HepG2 (cell line): ENCODE data around the gene TMEM9B. TPM values are rescaled to one million over a fixed set of nuclear protein-coding genes. Genes with fewer than 3 reads are reported as not detected.

Source experiments
- CENPT ChIP-seq: sonication (generic); formaldehyde crosslinking; IDR thresholded peaks from 2 replicates; pipeline ENCODE4 v1.8.0; 2022; ENCODE audit warnings: low read depth, mild to moderate bottlenecking, moderate library complexity, missing genetic modification reagents
- PITX1 ChIP-seq: sonication (generic); formaldehyde crosslinking; IDR thresholded peaks from 2 replicates; pipeline ENCODE4 v1.5.1; 2020; ENCODE audit warnings: mild to moderate bottlenecking, missing genetic modification reagents
- SOX6 ChIP-seq, 2 experiments: fragments of 450-650 bp in 1 of 2; sonication (generic) in 1 of 2; formaldehyde crosslinking in 1 of 2; IDR thresholded peaks; 2 replicates each; pipeline versions ENCODE4 v1.4.0 to v1.6.1; 2017 to 2020; ENCODE audit warnings: antibody characterized with exemption in 1 of 2, mild to moderate bottlenecking in 1 of 2, missing genetic modification reagents in 1 of 2
- SRSF4 ChIP-seq: fragments of 200-400 bp; formaldehyde crosslinking; IDR thresholded peaks from one replicate; pipeline ENCODE4 v1.6.1; 2018; ENCODE audit warnings: mild to moderate bottlenecking, low read depth, low read length, moderate library complexity; ENCODE audit not compliant: poor library complexity, severe bottlenecking
- TAF15 ChIP-seq: fragments of 200-400 bp; formaldehyde crosslinking; IDR thresholded peaks from one replicate; pipeline ENCODE4 v1.6.1; 2018; ENCODE audit warnings: mild to moderate bottlenecking, low read depth, low read length; ENCODE audit not compliant: poor library complexity, severe bottlenecking
- TCF12 ChIP-seq, 2 experiments: fragments of 450-650 bp in 1 of 2; sonication (generic) in 1 of 2; formaldehyde crosslinking in 1 of 2; IDR thresholded peaks; 2 replicates each; pipeline versions ENCODE4 v1.6.1 to v1.8.0; 2017 to 2022; ENCODE audit warnings: antibody characterized with exemption in 1 of 2, mild to moderate bottlenecking in 1 of 2, missing genetic modification reagents in 1 of 2, moderate library complexity in 1 of 2
- ZNF160 ChIP-seq: sonication (generic); formaldehyde crosslinking; IDR thresholded peaks from 2 replicates; pipeline ENCODE4 v1.8.0; 2022; ENCODE audit warnings: mild to moderate bottlenecking, inconsistent platforms, missing genetic modification reagents
- polyA plus RNA-seq, 8 experiments: library from polyadenylated mRNA; depleted of rRNA in 3 of 8; stranded (reverse) in 7 of 8; unstranded in 1 of 8; fragments of >200 nt; fragmentation: Illumina TruSeq in 4 of 8; extraction: Trizol in 4 of 8; gene quantifications; 2 replicates each; pipeline versions ENCODE4 v1.2.1 to v1.2.3, GENCODE V29; 2011 to 2016; ENCODE audit warnings: low read depth in 4 of 8, missing spikeins in 1 of 8, mixed read lengths in 1 of 8; ENCODE audit not compliant: insufficient read depth in 1 of 8
- total RNA-seq, 5 experiments: library from RNA; depleted of rRNA; stranded (reverse); fragments of >200 nt; fragmentation: Illumina TruSeq; extraction: Trizol; gene quantifications; 2 replicates each; pipeline ENCODE4 v1.2.3, GENCODE V29; 2016; ENCODE audit warnings: low read depth in 1 of 5
- TF ChIP-seq, protein P1 (sequence below): sonication (generic); formaldehyde crosslinking; IDR thresholded peaks from 2 replicates; pipeline ENCODE4 v1.4.0; 2020; ENCODE audit warnings: missing genetic modification reagents
- TF ChIP-seq, protein P2 (sequence below): sonication (generic); formaldehyde crosslinking; IDR thresholded peaks from 2 replicates; pipeline ENCODE4 v1.5.0; 2020; ENCODE audit warnings: mild to moderate bottlenecking, missing genetic modification reagents, borderline replicate concordance
- TF ChIP-seq, protein P3 (sequence below): sonication (generic); formaldehyde crosslinking; IDR thresholded peaks from 2 replicates; pipeline ENCODE4 v1.4.0; 2020; ENCODE audit warnings: mild to moderate bottlenecking, missing genetic modification reagents

TMEM9B gene
- total and polyA plus RNA-seq, 2 of the 13 experiments (the other 11 are each of a cell fraction or from before 2014, with no cell fraction given), result 12.4 to 20.8 TPM

DNA sequence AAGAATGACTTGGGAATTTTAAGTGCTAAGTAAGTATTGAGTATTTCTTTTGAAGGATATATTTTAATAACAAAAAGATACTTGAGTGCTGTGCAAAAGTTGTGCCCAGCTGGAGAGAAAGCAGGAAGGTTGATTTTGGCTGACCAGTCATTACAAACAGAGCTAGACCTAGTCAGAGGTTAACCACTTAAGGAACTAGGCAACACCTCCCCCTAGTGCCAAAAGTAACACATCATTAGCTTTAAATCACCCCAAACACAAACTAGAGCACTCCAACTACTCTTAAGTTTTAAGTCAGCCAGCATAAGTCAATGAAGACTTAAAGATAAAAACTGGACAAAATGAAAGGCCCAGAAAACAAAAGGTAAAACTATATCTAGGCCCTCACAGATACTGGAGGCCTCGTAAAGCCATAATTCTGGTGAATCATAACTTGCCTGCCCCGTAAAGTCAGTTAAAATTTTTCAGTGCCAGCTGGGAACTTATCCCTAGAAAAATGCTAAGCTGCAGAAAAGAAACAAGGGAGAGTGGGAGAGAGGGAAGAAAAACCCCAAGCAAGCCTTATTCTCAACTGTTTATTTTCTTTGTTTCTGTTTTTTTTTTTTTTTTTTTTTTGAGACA lies 4.6 kb downstream of the TMEM9B start (continued):
- TF ChIP-seq, protein P1, sequence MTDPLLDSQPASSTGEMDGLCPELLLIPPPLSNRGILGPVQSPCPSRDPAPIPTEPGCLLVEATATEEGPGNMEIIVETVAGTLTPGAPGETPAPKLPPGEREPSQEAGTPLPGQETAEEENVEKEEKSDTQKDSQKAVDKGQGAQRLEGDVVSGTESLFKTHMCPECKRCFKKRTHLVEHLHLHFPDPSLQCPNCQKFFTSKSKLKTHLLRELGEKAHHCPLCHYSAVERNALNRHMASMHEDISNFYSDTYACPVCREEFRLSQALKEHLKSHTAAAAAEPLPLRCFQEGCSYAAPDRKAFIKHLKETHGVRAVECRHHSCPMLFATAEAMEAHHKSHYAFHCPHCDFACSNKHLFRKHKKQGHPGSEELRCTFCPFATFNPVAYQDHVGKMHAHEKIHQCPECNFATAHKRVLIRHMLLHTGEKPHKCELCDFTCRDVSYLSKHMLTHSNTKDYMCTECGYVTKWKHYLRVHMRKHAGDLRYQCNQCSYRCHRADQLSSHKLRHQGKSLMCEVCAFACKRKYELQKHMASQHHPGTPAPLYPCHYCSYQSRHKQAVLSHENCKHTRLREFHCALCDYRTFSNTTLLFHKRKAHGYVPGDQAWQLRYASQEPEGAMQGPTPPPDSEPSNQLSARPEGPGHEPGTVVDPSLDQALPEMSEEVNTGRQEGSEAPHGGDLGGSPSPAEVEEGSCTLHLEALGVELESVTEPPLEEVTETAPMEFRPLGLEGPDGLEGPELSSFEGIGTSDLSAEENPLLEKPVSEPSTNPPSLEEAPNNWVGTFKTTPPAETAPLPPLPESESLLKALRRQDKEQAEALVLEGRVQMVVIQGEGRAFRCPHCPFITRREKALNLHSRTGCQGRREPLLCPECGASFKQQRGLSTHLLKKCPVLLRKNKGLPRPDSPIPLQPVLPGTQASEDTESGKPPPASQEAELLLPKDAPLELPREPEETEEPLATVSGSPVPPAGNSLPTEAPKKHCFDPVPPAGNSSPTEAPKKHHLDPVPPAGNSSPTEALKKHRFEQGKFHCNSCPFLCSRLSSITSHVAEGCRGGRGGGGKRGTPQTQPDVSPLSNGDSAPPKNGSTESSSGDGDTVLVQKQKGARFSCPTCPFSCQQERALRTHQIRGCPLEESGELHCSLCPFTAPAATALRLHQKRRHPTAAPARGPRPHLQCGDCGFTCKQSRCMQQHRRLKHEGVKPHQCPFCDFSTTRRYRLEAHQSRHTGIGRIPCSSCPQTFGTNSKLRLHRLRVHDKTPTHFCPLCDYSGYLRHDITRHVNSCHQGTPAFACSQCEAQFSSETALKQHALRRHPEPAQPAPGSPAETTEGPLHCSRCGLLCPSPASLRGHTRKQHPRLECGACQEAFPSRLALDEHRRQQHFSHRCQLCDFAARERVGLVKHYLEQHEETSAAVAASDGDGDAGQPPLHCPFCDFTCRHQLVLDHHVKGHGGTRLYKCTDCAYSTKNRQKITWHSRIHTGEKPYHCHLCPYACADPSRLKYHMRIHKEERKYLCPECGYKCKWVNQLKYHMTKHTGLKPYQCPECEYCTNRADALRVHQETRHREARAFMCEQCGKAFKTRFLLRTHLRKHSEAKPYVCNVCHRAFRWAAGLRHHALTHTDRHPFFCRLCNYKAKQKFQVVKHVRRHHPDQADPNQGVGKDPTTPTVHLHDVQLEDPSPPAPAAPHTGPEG (CRISPR knock-in tag), result no peak
- no peak for TF ChIP-seq SOX6 (IDR thresholded peaks at IDR 0.05)
- no peak for TF ChIP-seq SOX6 (CRISPR knock-in tag; IDR thresholded peaks at IDR 0.05)
- no peak for TF ChIP-seq ZNF160 (CRISPR knock-in tag)
- no peak for TF ChIP-seq TCF12 (IDR thresholded peaks at IDR 0.05)
- no peak for TF ChIP-seq TCF12 (CRISPR knock-in tag; IDR thresholded peaks at IDR 0.05)
- TF ChIP-seq, protein P2, sequence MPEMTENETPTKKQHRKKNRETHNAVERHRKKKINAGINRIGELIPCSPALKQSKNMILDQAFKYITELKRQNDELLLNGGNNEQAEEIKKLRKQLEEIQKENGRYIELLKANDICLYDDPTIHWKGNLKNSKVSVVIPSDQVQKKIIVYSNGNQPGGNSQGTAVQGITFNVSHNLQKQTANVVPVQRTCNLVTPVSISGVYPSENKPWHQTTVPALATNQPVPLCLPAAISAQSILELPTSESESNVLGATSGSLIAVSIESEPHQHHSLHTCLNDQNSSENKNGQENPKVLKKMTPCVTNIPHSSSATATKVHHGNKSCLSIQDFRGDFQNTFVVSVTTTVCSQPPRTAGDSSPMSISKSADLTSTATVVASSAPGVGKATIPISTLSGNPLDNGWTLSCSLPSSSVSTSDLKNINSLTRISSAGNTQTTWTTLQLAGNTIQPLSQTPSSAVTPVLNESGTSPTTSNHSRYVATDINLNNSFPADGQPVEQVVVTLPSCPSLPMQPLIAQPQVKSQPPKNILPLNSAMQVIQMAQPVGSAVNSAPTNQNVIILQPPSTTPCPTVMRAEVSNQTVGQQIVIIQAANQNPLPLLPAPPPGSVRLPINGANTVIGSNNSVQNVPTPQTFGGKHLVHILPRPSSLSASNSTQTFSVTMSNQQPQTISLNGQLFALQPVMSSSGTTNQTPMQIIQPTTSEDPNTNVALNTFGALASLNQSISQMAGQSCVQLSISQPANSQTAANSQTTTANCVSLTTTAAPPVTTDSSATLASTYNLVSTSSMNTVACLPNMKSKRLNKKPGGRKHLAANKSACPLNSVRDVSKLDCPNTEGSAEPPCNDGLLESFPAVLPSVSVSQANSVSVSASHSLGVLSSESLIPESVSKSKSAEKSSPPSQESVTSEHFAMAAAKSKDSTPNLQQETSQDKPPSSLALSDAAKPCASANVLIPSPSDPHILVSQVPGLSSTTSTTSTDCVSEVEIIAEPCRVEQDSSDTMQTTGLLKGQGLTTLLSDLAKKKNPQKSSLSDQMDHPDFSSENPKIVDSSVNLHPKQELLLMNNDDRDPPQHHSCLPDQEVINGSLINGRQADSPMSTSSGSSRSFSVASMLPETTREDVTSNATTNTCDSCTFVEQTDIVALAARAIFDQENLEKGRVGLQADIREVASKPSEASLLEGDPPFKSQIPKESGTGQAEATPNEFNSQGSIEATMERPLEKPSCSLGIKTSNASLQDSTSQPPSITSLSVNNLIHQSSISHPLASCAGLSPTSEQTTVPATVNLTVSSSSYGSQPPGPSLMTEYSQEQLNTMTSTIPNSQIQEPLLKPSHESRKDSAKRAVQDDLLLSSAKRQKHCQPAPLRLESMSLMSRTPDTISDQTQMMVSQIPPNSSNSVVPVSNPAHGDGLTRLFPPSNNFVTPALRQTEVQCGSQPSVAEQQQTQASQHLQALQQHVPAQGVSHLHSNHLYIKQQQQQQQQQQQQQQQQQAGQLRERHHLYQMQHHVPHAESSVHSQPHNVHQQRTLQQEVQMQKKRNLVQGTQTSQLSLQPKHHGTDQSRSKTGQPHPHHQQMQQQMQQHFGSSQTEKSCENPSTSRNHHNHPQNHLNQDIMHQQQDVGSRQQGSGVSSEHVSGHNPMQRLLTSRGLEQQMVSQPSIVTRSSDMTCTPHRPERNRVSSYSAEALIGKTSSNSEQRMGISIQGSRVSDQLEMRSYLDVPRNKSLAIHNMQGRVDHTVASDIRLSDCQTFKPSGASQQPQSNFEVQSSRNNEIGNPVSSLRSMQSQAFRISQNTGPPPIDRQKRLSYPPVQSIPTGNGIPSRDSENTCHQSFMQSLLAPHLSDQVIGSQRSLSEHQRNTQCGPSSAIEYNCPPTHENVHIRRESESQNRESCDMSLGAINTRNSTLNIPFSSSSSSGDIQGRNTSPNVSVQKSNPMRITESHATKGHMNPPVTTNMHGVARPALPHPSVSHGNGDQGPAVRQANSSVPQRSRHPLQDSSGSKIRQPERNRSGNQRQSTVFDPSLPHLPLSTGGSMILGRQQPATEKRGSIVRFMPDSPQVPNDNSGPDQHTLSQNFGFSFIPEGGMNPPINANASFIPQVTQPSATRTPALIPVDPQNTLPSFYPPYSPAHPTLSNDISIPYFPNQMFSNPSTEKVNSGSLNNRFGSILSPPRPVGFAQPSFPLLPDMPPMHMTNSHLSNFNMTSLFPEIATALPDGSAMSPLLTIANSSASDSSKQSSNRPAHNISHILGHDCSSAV (CRISPR knock-in tag), result no peak
- no peak for TF ChIP-seq TAF15
- TF ChIP-seq SRSF4, result no peak
- TF ChIP-seq, protein P3, sequence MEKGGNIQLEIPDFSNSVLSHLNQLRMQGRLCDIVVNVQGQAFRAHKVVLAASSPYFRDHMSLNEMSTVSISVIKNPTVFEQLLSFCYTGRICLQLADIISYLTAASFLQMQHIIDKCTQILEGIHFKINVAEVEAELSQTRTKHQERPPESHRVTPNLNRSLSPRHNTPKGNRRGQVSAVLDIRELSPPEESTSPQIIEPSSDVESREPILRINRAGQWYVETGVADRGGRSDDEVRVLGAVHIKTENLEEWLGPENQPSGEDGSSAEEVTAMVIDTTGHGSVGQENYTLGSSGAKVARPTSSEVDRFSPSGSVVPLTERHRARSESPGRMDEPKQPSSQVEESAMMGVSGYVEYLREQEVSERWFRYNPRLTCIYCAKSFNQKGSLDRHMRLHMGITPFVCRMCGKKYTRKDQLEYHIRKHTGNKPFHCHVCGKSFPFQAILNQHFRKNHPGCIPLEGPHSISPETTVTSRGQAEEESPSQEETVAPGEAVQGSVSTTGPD (CRISPR knock-in tag), result no peak
- TF ChIP-seq CENPT (CRISPR knock-in tag), result no peak
- no peak for TF ChIP-seq PITX1 (CRISPR knock-in tag)
